22Rv1 (cell line): ENCODE measurements around the gene ZRSR2.

Experiments used
- H3K27ac ChIP-seq: fragments of 450-650 bp; 2 replicates; pipeline ENCODE4 v1.5.1; 2017
- ZFX ChIP-seq: fragments of 450-650 bp; IDR thresholded peaks from 2 replicates; pipeline ENCODE4 v1.6.1; 2017; ENCODE audit warnings: antibody characterized with exemption, borderline replicate concordance
- TF ChIP-seq, protein P1 (sequence below): fragments of 450-650 bp; IDR thresholded peaks from 2 replicates; pipeline ENCODE4 v1.5.1; 2017; ENCODE audit warnings: mild to moderate bottlenecking

The ZRSR2 gene

DNA sequence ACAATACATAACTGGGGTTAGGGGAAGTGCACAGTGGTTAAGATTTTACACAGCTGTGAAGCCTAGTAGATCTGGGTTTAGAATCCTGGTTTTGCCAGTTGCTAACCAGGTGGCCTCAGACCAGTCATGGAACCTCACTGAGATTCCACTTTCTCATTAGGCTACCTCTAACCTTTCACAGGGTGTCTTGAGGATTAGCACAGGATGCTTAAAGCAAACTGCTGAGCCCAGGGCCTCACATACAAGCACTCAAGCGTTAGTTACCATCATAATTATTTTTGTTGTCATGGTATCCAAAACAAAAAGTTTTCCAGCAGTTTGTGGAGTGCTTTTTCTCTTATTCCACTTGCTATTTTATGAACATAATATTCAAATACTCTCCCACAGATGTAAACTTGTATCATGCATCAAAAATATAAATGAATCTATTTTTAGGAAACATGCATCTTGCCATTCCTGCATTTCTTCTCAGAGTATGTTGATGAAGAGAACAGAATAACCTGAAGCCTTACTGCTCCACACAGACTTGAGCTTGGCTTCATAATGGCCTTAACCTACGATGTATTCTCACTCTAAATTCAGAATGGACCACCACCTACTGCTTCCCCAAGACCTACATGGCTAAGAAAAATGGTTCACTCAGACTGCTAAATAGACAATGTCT, 51.7 kb downstream of the ZRSR2 start:
- no peak overlapping the region for H3K27ac ChIP-seq
- TF ChIP-seq, protein P1, sequence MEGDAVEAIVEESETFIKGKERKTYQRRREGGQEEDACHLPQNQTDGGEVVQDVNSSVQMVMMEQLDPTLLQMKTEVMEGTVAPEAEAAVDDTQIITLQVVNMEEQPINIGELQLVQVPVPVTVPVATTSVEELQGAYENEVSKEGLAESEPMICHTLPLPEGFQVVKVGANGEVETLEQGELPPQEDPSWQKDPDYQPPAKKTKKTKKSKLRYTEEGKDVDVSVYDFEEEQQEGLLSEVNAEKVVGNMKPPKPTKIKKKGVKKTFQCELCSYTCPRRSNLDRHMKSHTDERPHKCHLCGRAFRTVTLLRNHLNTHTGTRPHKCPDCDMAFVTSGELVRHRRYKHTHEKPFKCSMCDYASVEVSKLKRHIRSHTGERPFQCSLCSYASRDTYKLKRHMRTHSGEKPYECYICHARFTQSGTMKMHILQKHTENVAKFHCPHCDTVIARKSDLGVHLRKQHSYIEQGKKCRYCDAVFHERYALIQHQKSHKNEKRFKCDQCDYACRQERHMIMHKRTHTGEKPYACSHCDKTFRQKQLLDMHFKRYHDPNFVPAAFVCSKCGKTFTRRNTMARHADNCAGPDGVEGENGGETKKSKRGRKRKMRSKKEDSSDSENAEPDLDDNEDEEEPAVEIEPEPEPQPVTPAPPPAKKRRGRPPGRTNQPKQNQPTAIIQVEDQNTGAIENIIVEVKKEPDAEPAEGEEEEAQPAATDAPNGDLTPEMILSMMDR = no peak
- no peak for TF ChIP-seq ZFX

DNA sequence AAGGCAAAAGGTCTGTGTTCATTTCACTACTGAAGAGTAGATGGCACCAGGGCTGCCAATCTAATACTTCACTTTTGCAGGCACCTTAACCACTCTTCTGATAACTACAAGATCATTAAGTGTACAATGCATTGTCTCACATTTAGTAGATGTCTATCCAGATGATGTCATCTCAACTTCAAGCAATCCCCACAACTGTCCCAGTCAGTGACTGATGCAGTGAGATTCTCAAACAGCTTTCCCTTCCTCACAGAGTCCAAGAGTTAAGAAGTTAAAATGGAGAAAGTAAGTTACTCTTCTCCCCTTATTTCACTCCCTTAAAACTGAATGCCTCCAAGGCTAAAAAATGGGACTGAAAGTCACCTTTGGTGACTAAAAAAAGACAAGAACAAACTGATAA, 53.7 kb downstream of the ZRSR2 start:
- TF ChIP-seq ZFX = no peak
- TF ChIP-seq, protein P1 = no peak
- no peak overlapping the region for H3K27ac ChIP-seq

DNA sequence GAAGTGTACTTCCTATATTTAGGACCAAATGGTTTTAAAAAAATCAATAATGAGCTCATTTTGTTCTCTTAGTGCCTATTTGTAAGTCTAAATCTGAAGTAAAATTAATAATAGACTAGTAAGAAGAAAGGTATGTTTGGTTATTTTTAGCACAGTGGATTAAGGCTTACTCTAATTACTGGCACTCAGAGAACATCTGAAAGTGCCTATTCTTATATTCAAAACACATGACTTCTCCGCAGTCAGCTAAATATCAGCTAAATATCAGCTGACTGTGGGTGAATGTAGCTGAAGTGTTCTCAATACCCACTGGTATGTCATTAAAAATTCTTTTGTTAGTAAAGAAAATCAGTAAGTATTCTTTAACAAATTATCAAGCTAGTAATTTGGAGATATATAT, 58.3 kb downstream of the ZRSR2 start:
- TF ChIP-seq, protein P1 = no peak
- TF ChIP-seq ZFX = no peak
- no peak overlapping the region for H3K27ac ChIP-seq

DNA sequence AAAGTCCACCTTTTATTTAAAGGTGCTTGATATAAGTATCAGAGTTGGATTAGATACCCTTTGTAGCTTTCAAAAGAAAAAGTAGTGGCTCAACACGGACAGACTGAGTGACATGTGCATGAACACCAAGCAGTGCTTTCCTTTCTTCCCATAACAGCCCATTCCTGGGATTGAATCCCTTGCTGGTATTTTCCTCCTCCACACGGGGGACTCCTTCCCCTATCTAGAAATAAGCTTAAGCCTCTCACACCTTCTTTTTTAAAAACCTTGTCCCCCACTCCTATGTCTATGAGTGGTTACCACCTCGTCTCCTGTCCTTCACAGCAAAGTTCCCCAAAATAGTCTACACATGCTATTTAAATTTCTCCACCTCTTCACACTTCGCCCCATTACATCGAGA, 59.3 kb downstream of the ZRSR2 start:
- no peak overlapping the region for H3K27ac ChIP-seq
- TF ChIP-seq, protein P1 = no peak
- no peak for TF ChIP-seq ZFX

DNA sequence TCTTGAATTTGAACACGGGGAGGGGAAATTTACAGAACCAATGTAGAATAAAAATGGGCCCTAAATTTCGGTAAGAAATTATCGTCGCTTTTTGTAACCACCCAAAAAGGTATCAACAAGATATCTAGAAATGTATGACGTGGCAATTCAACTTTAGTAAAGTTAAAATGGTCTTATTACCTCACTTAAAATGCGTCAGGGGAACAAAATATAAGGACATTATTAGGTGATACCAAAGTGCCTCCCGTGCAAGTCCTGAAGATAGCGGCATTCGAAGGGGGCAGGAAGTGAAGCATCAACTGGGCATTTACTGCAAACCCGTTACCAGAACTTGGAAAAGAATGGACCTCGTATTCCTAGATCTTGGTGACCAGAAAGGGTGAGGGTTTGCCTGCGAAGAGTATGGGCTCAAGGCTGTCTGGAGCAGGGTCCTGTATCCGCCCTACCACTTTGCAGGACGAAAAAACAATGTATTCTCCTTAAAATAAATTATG, 63.3 kb downstream of the ZRSR2 start:
- no peak overlapping the region for H3K27ac ChIP-seq

DNA sequence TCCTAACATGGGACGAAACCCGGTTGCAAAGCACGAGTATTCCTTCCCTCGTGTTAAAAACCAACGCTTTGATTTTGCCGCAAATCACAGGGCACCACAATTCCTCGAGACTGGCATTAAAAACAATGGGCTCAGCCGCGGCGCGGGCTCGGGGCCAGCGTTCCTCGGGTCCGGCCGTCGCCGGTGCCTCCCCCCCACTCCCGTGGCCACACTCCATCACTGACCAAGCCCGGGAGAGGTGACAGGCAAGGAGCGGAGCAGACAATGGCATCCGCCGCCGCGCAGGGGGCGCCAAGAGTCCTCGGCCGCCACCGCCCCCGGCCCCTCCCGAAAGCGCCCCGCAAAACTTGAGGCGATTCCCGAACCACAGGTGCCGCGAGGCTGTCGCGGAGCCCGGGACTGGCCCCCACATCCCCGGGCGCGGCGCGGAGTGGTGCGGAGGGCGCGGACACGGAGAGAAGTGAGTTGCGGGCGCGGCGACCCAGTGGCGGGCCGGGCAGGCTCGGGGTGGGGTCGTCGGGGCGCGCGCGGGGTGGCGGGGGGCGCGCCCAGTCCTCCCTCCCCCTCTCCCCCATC, 63.9 kb downstream of the ZRSR2 start:
- peak overlapping the region; percentile 91 for H3K27ac ChIP-seq
- TF ChIP-seq, protein P1 = peak; percentile 45
- TF ChIP-seq ZFX = no peak

More for the DNA sequence above, 63.3 kb downstream of the ZRSR2 start:
- TF ChIP-seq ZFX = no peak
- TF ChIP-seq, protein P1 = no peak
